C4-2B (cell line): ENCODE results near the gene DNAH6.

Experiments
- ZFX ChIP-seq: fragments of 450-650 bp; IDR thresholded peaks from 2 replicates; pipeline ENCODE4 v1.6.1; 2017
- TF ChIP-seq, protein P1 (sequence below): fragments of 450-650 bp; conservative IDR thresholded peaks from 2 replicates; pipeline ENCODE4 v1.5.1; 2017; ENCODE audit warnings: mild to moderate bottlenecking

DNA sequence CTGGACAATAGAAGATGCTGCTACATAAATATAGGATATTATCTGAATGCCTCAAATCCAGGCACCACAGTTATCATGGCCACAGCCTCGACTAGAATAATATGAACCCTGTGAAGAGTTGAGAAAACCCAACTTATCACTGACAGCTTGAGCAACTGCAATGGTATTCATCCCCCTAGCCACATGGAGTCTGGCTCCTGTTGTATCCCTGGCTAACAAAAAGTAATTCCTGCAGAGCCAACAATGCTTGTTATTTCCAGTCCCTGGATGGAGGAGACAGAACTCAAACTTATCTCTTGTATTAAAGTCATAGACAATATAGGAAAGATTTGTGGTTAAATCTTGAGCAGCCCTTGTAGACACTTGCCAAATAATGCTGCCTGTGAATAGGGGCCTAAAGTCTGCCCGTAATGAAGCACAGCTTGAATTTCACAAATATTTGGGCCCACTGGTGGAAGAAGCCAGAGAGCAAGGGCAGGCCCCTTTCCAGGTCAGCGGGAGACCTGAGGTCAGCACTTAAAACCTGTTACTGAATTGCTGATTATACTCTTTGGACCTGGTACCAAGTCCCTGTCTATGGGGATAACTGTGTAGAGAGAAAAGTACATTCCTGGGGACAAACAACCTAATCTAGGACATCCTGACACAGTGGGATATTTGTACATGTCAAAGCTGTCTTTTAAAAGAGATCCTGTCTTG lies 28.9 kb upstream of the DNAH6 start:
- TF ChIP-seq, protein P1, sequence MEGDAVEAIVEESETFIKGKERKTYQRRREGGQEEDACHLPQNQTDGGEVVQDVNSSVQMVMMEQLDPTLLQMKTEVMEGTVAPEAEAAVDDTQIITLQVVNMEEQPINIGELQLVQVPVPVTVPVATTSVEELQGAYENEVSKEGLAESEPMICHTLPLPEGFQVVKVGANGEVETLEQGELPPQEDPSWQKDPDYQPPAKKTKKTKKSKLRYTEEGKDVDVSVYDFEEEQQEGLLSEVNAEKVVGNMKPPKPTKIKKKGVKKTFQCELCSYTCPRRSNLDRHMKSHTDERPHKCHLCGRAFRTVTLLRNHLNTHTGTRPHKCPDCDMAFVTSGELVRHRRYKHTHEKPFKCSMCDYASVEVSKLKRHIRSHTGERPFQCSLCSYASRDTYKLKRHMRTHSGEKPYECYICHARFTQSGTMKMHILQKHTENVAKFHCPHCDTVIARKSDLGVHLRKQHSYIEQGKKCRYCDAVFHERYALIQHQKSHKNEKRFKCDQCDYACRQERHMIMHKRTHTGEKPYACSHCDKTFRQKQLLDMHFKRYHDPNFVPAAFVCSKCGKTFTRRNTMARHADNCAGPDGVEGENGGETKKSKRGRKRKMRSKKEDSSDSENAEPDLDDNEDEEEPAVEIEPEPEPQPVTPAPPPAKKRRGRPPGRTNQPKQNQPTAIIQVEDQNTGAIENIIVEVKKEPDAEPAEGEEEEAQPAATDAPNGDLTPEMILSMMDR, result no peak
- TF ChIP-seq ZFX, result no peak
